GM18868 (cell line): Measurements from ENCODE around the gene TRIM41.
"Not testable (repeated sequence)": the region's sequence is repeated elsewhere in the genome, so short reads cannot be mapped to it uniquely, and the experiment has no call there.

Source experiments
- ATAC-seq: cut with Tn5 transposase; IDR thresholded peaks from one replicate; pipeline ENCODE4 v1.9.1; 2021; ENCODE audit warnings: mild to moderate bottlenecking, moderate library complexity; ENCODE audit not compliant: unreplicated experiment

The TRIM41 gene

DNA sequence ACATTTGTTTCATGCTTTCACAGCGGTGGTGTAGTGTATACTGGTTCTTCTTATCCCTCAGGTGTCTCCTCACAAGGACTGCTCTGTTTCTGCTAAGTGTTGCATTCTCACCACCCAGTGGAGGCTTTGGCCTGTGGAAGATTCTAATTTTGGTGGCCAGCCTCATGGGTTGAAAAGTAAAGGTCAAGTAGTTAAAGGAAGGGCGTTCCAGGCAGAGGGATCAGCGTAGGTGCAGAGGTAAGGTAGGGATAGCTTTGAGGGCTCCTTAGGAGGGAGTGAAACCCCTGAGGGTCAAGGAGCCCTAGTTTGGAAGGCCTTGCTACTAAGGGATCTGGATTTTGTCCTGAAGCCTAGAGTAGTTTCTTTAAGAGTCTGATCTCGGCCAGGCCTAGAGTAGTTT lies 25.2 kb downstream of the TRIM41 start:
- ATAC-seq = no peak

DNA sequence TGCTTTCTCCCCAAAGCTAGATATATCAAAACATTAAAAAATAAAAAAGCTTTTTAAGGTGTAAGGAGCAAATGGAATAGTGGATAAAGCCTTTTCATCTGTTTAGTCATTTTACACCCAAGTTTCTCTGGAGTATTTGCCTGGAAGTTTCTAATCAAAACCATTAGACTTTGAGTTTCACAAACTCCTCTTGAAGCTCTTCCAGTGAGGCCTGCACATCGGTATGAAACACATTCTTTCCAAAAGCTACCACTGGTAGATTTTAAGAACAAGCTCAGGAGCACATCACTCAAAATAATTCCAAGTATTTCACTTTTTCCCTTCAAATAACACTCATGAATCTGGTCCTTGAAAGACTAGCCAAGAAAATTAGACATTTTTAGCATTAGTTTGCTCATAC lies 32.2 kb downstream of the TRIM41 start:
- no peak for ATAC-seq

DNA sequence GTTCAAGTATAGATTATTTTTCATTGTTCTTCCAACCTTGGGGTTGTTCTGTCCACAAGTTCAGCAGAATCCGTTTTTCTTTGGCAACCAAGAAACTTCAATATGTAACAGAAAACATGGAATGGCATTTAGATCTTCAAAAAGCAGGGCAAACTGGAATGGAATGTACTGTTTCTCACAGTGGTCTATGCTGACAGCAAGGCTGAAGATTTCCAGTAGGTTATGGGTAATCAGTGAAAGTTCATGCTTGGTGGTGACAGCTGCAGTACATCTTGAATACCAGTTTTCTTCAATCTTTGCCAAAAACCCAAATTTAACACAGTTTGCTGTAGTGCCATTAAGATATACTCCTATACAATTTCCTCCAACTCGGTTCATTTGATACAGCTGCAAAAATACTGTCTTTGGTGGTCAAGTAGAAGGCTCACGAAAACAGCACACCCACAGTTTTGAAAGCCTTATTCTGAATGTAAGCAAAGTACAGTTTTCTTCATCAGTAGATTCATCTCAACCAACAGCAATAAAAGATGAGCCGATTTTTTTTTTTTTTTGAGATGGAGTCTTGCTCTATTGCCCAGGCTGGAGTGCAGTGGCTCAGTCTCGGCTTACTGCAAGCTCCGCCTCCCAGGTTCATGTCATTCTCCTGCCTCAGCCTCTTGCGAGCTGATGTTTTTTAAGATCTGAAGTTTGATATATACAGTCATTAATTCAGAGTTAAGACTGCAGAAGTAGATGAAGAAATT lies 32.9 kb downstream of the TRIM41 start:
- ATAC-seq = no peak

DNA sequence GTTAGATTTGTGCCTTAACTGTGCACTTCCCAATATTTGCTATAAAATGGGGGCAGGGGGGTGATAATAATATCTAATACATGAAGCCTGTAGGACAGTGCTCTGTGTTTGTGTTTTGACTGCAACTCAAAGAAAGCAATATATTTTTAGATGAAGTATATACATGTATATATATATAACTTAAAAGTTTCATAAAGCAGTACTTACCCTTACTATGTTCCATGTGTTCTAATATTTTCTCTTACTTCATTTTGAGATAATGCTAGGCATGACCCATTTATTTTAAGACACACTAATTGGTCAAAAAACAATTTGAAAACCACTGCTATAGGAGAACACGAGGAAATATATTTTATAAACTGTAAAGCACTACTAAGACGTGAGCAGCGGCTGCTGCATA lies 35.5 kb downstream of the TRIM41 start:
- no peak for ATAC-seq

DNA sequence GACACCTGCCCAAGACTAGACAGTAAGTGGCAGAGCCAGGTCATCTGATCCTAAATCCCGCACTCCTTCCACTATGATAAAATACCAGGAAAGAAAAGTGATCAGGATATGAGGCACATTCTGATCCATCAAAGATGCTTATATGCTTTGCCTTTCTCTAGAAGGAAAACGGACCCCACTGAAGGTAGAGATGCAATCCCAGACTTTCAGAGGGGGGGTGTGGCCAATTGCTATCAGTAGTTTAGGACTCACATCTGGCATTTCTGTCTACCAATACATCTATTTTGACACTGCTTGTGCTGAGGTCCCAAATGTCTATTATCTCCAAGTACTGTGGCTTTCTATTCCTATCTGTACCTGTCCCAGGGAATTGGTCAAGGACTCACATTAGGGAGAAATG lies 36.2 kb downstream of the TRIM41 start:
- no peak for ATAC-seq

DNA sequence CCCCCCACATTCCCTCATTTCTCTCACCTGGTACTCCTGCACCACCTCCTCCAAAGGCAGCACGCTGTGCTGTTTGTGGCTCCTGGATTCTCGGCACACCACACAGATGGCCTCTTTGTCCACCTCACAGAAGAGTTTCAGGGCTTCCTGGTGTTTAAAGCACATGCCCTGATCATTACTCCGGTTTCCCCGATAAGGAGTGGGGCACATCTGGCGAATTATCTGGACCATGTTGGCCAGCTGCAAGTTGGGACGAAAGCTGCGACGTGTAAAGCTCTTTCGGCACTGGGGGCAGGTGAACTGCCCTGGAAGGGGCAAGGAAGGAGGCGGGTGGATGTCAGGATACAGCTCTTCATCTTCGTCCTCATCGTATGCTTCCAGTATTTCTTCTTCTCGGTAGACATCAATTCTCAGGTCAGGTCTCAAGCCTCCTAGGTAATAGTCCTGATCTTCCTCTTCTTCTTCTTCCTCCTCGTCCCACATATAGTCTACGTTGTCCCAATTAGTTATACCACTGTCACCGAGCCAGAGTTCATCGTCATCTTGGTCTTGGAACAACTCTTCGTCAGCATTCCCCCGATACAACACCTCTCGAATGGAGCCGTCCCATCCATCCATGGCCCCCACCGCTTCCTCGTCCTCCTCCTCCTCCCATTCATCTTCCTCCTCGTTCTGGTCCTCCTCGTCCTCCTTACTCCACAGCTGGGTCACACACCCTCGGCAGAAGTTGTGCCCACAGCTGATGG lies 37.1 kb downstream of the TRIM41 start:
- no peak for ATAC-seq

DNA sequence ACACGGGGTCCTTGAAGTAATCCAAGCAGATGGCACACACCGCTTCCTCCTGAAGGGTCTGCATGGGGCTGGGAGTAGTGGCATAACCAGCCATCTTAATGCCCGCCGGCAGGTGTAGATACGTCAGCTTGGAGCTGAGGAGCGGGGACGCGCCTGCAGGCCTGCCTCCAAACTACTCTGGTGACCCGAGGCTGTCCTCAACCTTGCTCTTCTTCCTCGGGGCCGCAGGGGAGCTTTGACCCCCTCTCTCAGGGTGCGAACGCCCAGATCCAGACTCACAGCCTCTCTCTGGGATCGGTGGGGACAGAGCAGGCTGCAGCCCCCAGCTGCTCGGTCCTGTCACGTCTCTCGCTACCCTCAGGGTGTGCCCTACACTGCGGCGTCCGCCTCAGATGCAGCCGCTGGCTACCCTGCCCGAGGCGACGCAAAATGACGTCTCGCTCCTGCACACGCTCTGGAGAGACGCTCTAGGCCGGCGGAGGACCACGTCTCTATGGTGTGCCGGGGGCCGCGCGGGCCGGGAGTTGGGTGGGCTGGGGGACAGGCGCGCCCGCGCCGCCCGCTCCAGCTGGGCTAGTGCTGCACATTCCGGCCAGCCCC lies 37.7 kb downstream of the TRIM41 start, which contains the start of gene TRIM52:
Gene TRIM52 (minus strand): TSS at position 424 of the 600 bp plus-strand sequence. CDS start 330 bp downstream, at position 94.
- ATAC-seq = peak; percentile 80

DNA sequence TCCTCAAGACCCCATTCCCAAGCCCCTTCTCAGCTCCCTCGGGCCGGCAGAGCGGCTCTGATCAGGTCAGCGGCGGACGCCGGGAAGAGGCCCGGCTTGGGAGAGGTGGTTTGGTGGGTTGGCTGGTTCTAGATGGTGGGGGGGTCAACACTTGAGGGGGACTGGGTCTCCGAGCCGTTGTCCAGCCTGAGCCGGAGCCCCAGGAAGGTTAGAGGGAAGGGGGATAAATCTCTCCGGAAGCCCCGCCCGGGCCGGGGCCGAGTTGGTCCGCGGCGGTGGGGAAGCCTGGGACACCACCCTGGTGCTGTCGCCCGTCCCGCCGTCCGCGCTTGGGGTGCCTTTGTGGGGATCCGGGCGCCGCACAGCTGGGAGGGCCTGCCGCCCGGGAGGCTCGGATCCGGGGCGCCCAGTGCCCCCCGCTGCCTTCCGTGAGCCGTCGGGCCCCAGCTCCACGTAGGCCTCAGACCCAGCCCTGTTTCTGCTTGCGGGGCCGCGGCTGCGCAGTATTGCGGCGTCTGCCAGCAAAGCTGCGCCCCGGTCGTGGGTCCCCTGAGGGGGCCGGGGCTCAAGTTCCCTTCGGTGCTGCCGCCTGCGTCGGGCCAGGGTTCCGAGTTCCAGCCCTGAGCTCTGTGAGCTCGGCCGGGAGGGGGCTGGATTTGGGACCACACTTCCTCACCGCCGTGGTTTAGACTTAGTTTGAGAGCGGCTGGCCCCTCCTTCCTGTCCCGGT lies 38.4 kb downstream of the TRIM41 start:
- peak; percentile 53 for ATAC-seq

DNA sequence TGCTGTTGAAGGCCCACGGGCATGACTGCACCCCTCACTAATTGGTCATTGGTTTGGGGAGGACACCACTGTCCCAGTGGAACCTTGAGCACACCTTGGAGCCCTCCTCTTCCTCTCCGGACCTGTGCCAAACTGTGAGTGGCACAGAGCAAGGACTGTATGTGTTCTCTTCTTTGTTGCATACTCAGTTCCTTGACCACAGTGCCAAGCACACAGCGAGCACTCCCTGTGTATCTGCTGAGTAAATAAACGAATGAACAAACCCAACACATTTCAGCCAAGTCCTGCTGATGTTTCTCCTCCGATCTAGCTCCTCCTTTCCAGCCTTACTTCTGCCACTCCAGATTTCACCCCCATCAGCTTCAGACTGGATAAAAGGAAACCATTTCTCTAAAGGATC lies 40.6 kb downstream of the TRIM41 start:
- ATAC-seq = no peak

DNA sequence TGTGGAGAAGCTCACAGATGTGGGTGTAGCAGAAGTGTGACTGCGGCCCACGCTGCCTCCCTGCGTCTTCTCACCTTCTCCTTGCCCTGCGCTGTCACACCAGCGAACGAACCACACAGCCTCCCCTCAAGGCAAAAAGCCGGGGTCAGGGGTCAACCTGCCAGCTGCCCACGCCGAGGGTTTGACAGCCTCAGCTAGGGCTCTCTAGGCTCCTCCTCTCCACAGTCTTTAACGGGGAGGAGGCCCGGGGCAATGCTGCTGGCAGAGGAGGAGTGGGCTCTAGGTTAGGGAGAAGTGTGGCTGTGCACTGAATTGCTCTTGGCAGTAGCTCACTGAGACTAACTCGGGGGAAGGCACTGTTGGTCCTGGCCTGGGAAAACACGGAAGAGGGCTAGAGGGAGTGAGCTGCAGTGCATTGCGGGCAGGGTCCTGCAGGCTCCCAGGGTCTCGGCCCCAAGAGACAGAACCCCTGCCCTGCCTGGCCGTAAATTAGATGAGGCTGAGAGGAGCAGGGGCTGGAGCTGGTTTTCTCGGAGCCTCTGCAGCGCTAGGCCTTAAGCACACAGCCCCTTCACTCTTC lies 42.1 kb downstream of the TRIM41 start:
- no peak for ATAC-seq

DNA sequence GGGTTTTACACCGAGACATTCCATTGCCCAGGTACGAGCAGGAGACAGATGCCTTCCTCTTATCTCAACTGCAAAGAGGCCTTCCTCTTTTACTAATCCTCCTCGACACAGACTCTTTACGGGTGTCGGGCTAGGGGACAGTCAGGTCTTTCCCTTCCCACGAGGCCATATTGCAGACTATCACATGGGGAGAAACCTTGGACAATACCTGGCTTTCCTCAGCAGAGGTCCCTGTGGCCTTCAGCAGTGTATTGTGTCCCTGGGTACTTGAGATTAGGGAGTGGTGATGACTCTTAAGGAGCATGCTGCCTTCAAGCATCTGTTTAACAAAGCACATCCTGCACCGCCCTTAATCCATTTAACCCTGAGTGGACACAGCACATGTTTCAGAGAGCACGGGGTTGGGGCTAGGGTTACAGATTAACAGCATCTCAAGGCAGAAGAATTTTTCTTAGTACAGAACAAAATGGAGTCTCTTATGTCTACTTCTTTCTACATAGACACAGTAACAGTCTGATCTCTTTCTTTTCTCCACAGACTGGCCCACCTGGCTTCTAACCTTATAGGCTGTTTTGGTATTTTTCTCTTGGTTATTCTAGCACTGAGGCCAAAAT lies 44.3 kb downstream of the TRIM41 start:
- ATAC-seq = not testable (repeated sequence)

DNA sequence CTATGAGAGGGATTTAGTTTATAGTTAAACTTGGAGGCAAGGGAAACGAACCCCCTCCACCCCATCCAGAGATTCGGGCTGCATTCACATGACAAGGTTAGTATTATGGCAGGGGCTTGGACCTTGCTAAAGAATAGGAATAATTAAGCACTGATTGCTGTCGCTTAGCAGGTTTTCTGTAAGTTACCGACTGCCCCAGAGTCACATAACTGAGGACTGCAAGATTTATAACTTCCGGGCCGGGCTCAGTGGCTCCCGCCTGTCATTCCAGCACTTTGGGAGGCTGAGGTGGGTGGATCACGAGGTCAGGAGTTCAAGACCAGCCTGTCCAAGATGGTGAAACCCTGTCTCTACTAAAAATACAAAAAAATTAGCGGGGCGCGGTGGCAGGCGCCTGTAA lies 44.8 kb downstream of the TRIM41 start:
- not testable (repeated sequence) for ATAC-seq

DNA sequence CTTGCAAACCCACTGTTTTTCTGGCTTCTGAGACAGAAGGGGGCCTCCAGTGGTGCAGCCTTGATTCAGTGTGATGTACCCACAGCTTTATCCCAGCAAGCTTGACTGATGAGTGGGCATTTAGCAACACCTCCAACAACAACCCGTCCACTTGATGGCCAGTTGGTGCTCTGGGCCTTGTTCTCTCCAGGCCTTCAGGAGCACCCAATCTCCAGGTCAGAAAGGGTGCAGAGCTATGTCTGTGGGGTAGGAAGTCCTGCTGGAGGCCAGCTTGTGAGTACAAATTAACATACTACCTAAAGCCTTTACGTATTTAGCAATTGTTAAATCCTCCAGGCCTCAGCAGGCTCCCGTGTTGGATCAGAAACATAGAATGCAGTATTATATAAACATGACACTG lies 48.0 kb downstream of the TRIM41 start:
- no peak for ATAC-seq

DNA sequence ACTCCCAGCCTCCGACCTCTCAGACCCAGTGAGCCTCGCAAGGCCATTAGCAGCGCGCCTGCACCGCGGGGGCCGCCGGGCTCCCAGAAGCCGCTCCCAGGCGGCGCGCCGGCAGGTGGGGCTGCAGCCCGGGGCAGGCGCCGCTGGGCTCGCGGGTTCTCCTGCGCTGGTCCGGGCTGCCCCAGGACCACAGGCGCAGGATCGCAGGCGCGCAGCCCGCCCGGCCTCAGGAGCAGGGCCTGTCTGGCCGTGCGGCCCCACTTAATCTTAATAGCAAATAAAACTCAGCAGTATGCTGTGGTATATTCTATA lies 50.3 kb downstream of the TRIM41 start:
- ATAC-seq = not testable (repeated sequence)

DNA sequence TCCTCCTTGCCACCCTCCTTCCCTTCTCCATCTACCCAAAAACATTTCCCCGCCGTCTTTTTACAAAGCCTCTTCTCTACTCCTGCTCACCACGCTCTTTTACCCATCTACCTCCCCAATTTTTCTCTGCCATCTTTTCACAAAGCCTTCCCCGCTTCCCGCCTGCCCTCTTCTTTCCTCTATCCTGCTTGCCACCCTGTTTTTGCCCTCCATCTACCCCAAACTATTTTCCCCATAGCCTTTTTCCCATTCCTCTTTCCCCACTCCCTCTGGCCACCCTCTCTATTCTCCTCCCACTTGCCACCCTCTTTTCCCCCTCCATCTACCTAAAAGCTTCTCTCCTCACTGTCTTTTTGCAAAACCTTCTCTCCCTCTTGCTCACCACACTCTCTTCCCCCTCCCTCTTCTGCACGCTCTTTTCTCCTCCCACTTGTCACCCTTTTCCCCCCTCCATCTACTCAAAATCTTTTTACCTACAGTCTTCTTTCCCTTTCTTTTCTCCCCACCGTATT lies 57.2 kb downstream of the TRIM41 start:
- ATAC-seq = no peak

DNA sequence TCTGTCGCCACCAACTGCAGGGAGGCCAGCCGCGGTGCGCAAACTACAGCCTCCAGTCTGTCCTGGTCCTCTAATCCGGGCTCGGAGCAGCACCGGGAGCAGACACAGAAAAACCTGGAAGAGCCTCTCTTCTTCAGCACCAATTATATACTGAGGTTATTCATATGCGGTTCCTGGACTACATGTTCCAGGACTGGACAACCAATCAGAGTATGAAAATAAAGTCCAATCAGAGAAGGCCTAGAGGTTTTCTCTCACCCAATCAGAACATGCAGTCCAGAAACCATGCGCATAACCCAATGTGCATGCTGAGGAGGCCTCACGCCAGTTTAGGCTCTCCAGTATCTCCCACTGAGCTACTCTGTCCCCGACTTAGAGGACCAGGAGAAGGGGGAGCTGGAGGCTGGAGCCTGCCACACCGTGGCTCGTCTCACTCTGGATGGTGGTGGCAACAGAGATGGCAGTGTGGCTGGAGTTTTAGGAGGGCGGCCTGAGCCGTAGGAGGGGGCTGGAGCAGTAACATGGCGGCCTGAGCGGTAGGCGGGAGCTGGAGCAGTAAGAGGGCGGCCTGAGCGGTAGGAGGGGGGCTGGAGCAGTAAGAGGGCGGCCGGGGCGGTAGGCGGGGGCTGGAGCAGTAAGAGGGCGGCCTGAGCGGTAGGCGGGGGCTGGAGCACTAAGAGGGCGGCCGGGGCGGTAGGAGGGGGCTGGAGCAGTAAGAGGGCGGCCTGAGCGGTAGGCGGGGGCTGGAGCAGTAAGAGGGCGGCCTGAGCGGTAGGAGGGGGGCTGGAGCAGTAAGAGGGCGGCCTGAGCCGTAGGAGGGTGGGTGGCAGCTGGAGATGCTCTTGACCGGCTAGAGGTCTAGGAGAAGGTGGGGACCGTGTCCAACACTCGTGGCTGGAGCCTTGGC lies 58.2 kb downstream of the TRIM41 start:
- no peak for ATAC-seq

DNA sequence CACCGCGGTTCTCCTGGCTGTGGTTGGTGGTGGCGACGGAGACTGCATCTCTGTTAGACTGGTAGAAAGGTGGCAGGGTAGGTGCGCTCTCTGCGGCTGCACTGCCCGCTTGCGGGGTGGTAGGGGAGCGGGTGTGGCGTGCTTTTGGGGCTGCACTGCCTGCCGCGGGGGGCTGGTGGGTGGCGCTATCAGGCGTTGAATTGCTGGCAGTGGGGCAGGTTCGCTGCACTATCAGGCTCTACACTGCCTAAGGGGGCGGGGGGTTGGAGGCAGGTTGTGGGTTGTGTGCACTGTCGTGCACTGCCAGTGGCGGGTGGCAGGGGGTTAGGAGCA lies 58.9 kb downstream of the TRIM41 start:
- ATAC-seq = no peak

DNA sequence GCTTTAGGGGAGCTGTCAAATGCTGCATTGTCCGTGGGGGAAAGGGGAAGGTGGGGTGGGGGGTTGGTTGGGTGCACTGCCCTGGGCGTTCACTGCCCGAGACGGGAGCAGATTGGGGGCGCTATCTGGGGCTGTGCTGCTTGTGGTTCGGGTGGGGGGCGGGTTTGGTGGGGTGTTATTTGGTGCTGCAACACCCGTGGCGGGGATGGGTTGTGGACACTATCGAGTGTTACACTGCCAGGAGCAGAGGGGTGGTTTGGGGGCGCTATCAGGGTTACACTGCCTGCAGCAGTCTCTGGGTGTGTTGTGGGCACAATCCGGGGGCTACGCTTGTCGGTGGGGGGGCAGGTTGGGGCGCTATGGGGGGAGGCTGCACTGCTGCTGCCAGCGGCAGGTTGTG lies 59.3 kb downstream of the TRIM41 start:
- ATAC-seq = not testable (repeated sequence)

DNA sequence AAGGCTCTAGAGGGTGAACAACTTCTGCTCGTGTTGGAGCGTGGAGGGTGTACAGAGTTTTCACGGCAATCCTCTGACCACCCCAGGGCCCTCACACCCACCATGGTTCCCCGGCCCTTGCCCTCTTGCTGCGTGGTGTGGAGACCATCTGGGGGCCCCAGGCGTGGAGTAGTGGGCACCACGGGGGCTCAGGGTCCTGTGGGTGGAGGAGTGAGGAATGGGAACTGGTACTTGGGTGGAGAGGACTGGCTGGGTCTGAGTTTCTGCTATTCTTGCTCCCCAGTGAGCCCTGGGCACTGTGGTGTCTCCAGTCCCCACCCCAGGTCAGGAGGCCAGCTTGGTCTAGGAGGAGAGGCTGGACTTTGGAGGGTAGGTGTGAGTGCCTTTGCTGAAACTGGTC lies 59.8 kb downstream of the TRIM41 start:
- ATAC-seq = no peak

DNA sequence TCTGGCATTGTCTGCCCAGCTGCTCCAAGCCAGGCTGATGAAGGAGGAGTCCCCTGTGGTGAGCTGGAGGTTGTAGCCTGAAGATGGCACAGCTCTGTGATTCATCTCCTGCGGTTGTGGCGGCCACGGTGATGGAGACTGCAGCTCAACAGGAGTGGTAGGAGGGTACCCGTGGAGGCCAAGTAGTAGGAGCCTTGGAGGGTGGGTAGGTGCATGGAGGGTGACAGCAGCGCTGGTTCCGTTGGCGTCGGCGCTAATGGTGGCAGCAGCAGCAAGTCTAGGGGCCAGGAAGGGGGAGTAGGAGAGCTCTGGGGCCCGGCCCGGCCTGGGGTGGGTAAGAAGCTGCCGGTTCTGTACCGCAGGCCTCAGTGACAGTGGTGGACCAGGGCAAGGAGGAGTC lies 60.3 kb downstream of the TRIM41 start:
- no peak for ATAC-seq
